Measurements from ENCODE around the gene DPH1. TPM values are rescaled to one million over a fixed set of nuclear protein-coding genes. Genes with fewer than 3 reads are reported as not detected.
"Not testable (repeated sequence)": the region's sequence is repeated elsewhere in the genome, so short reads cannot be mapped to it uniquely, and the experiment has no call there.

DPH1 gene
- 10 to 100 TPM; 38.6 to 53.0 (median 47.0) TPM for polyA plus RNA-seq (ENCODE audit: insufficient read length in 4 of 4)

DNA sequence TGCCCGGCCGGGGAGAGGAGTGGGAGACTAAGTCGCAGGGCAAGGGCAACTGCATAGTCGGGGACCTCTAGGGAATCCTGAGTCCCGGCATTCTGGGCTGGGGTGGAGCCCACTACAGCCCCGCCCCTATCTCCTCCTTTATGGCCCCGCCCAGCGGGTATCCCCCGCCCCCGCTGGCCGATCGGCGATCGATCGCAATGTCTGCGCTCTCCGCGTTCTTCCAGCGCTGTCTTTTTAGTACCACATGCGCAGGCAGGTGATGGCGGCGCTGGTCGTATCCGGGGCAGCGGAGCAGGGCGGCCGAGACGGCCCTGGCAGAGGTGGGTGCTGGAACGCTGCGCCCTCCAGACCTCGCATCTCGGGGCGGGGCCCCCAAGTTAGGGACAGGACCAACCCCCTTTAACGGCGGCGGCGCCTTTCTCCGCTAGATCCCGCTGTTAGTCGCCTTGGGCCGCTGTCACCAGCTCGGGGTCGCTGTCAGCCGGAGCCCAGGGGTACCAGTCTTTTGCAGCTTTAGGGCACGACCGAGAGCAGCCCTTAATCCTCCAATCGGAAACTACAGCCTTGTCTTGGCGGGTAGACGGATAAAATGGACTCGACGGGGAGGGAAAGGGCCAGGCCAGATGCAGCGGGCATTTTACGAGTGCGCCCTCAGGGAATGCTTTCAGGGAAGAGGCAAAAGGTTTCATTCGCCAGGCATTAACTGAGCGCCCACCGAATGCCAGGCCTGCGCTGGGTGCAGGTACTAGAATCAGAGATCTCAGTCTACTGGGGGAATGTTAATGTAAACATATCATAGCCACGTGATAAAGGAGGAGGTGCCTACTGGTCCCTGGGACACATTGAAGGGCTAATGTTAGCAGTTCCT, at the start of gene DPH1:
Gene DPH1, plus strand, starts transcription at position 243 of the 868 bp plus-strand sequence. Its CDS starts 17 bp downstream, at position 260.
- peak in 2 of 4 donors; percentile 58 to 65 for DNase-seq (ENCODE audit: low read depth in 4 of 4, low spot score in 3 of 4)

DNA sequence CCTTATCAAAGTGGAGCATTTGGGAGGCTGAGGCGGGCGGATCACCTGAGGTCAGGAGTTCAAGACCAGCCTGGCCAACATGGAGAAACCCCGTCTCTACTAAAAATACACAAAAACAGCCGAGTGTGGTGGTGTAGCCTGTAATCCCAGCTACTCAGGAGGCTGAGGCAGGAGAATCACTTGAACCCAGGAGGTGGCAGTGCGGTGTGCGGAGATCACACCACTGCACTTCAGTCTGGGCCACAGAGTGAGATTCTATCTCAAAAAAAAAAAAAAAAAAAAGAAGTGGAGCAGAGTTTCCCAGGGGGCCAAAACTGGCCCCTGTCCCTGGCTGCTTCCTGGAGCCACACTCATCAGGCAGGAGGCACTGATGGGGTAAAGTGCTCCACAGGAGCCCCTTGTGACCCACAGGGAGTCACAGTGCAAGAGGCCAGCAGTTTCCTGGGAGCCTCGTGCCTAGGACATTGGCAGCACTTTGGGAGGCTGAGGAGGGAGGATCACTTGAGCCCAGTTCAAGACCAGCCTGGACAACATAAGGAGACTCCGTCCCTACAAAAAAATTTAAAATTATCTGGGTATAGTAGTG, 49.2 kb upstream of the DPH1 start:
- no peak for DNase-seq (ENCODE audit: low read depth in 4 of 4, low spot score in 3 of 4)

DNA sequence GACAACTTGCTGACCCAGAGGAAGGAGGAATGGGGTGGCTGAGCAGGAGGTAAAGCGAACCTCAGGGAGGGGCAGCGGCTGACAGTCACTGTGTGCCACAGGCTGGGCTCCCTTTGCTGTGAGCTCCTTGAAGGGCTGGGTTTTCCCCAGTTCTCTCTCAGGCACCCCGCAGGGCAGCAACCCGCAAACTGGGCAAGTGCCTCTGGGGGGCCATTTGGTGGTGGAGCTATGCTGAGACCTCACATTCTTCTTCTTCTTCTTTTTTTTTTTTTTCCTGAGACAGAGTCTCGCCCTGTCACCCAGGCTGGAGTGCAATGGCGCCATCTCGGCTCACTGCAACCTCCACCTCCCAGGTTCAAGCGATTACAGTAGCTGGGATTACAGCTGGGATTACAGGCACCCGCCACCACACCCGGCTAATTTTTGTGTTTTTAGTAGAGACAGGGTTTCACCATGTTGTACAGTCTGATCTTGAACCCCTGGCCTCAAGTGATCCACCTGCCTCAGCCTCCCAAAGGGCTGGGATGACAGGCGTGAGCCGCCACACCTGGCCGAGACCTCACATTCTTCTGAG, 47.1 kb upstream of the DPH1 start:
- DNase-seq (ENCODE audit: low read depth in 4 of 4, low spot score in 3 of 4) = not testable (repeated sequence)

DNA sequence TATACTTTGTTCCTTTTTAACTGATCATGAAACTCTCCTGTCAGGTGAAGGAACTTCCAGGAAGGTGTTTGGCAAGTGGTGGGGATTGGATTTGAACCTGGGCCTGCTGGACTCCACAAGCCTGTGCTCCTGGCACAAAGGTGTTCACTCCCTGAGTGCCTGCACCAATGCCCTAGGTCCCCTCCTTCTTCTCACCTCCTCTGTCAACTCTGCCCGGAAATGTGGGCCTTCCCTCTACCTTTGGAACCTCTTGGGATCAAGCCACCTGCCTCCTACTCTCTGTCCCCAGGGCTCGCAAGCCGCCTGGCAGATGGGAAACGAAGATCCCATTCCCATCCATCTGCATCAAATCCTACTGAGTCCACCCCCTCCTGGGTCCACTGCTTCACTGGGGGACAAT, 44.9 kb upstream of the DPH1 start:
- DNase-seq (ENCODE audit: low read depth in 4 of 4, low spot score in 3 of 4) = no peak

DNA sequence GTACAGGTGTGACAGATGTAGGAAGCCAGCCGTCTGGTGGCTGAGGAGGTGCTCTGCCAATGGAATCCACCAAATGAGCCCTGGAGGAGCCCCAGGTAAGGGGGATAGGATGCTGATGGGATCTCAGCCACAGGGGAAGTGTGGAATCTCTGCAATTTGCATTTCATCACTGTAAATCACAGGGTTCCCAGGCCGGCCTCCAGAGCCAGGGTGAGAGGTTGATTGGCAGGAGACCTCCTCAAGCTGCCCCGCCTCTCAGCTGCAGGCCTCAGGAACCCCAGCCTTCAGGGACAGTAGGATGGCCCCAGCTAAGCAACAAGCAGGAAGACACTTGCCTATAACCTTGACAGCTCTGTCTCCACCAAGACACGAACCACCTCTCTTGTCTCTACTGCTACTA, 44.3 kb upstream of the DPH1 start:
- DNase-seq (ENCODE audit: low read depth in 4 of 4, low spot score in 3 of 4) = no peak

DNA sequence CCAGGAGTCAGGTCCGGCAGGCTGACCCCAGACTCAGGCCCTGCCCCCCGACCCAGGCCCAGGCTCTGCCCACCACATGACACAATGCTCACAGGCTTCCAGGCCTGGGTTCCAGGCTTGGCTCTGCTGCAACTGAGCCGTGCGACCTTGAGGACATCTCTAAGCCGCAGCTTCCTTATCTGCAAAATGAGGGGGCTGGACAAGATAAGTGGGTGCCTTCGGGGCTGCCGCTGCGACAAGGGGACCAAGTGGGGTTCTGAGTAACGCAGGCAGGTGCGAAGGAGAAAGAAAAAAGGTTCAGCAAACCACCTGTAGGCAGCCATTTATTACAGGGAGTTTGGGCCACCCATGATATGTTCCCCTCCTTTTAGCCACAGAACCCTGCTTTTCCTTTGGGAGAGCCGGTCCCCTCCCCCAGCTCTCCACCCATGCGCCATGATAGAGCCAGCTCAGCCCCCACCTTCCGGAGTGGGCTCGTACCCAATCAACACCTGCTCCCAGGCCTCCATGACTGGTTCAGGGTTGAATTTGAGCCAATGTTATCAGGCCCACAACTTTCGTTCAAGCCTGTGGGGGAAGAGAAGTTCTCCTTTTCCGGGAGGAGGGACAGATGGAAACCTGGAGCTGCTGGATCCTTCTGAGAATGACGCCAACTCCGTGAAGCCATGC, 43.0 kb upstream of the DPH1 start:
- no peak for DNase-seq (ENCODE audit: low read depth in 4 of 4, low spot score in 3 of 4)

DNA sequence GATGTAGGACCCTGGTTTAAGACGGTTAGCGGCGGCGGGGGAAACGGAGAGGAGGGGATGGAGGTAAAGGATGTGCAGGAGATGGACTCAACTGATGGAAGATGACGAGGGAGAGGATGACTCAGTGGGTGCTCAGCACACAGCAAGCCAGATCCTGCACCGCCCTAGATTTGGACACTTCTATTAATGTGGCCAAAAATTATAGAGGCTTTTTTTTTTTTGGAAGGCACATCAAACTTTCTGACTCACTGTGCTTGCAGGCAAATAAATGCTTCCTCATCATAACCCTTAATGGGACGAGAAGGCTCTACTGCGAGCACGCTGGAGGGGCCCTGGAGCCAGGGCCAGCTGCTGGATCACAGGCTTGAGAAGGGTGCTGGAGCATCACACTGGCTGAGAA, 40.8 kb upstream of the DPH1 start:
- no peak for DNase-seq (ENCODE audit: low read depth in 4 of 4, low spot score in 3 of 4)

DNA sequence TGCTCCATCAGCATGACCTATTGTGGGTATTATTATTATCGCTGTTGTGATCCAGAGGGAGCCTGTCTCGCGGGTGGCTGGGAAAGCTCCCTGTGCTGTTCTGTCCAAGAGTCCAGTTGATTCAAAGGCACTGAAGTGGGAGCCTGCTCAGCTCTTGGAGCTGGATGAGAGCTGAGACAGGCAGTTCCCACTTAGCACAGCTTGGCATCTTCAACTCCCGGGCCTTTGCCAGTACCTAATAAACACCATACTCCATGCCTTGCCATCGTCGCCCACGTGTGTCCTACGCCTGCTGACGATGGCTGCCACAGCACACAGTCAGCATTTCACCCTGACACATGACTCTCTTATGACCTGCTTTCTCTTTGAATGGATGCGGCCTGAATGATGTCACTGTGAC, 37.4 kb upstream of the DPH1 start:
- no peak for DNase-seq (ENCODE audit: low read depth in 4 of 4, low spot score in 3 of 4)

DNA sequence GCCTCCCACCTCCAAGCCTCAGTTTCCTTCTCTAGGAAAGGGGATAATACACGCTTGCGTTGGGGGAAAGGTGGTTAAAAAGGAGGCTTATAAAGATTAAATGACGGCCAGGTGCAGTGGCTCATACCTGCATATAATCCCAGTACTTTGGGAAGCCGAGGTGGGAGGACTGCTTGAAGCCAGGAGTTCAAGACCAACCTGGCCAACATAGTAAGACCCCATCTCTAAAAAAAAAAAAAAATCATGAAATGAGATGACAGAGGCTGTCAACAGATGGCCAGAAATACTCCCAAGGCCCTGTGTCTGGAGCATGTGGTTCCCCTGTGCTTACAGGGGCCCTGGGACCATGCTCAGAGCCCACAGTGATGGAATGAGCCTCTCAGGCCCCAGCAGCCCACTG, 35.2 kb upstream of the DPH1 start:
- no peak for DNase-seq (ENCODE audit: low read depth in 4 of 4, low spot score in 3 of 4)

DNA sequence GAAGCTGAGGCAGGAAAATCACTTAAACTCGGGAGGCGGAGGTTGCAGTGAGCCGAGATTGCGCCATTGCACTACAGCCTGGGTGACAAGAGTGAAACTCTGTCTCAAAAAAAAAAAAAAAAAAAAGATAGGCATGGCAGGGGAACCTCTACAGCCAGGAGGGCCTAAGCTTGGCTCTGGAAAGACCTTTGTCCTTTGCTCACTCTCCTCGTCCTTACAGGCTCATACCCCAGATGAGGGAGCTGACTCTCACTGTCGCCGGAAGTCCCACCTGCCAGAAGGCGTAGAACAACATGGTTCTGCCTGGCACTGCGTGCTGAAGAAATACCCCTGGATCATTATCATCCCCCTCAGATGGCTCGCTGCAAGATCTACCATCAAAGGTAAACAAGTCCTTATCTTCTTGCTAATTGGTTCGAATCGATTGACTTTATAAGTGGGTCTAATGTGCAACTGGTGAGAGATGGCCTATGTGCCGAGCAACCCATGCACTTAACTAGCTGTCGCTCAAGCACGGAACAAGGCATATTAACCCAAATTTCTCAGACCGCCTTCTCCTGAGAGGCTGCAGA, 34.5 kb upstream of the DPH1 start:
- no peak for DNase-seq (ENCODE audit: low read depth in 4 of 4, low spot score in 3 of 4)

DNA sequence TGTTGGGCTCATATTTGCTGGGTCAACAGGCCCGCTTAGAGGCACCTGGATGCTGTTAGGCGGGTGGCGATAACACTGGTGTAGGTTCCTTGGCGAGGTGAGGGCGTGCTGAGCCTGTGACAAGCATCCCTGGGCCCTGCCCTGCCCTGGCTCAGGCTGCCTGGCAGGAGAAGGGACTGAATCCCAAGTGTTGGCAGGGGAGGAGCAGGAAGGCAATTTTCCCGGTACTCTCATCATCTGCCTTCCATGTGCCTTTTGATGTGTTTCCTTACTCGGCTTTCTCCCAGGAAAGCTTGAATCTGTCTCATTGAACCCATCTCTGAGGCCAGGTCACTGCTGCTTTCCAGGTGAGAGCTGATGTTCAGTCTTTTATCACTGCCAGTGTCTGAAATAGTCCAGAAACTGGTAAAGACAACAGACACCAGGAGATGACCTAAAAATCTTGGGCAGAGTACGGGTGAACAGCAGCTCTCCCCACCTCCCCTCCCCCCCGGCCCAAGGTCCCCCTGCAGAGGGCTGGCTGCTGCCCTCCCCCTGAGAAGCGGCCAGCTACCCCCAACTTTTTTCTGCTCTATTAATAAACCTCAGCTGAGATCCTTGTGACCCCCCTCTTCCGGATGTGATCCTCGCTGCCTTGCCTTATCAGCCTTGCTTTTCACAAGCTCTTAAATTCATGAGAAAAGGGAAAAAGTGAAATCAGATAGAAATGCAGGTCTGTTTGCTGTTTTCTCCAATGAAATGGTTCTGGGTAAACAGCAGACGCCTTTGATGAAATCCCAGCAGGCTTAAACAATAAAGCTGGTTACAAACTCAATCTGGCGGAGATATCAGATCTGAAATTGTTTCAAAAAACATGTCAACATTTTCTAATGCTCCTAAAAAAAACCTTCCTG, 33.8 kb upstream of the DPH1 start:
- DNase-seq (ENCODE audit: low read depth in 4 of 4, low spot score in 3 of 4) = no peak

DNA sequence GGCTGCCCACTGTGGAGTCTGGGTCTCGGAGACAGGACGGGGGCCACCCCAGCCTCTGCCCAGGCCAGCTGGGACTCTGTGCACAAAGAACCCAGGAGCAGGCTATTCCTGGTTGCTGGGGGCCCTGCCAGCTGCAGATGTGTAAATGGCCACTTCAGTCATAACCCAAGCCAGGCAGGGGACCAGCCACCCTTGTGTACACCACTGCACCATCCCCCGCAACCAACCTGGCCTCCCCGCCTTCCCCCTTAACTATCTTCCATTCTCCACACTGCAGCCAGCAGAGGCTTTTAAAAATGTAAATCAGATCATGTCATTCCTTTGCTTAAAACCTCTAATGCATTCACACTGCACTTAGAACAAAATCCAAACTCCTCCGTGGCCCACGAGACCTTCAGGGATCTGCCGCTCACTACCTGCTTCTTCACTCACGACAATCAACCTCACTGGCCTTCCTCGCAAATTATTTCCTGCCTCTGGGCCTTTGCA, 33.1 kb upstream of the DPH1 start:
- no peak for DNase-seq (ENCODE audit: low read depth in 4 of 4, low spot score in 3 of 4)

DNA sequence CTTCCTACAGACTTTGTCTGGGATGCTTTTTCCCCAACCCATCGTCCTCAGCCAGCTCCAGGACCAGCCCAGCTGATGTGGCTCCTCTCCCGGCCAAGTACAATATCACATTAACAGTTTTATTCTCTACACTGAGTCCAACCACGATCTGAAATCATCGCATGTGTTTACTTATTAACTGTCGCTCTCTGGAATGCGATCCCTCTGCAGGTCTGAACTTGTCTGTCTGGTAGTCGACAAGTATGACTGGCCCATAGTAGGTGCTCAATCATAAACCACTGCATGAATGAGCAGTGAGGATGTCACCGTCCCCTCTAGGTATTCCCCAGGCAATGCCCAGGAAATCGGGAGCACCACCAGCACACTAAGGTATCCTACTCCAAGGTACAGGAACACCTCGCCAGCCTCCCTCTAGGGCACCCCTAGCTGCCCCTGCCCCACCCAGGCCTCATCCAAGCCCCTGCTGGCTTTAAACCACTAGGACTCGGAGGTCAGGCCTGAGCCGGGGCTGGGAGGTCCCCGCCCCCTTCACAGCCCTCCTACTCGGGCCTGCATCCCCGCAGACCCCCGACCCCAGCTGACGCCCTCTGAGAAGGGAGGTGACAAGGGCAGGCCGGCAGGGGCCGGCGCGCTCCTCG, 32.5 kb upstream of the DPH1 start:
- peak in 1 of 4 donors; percentile 34 for DNase-seq (ENCODE audit: low read depth in 4 of 4, low spot score in 3 of 4)

DNA sequence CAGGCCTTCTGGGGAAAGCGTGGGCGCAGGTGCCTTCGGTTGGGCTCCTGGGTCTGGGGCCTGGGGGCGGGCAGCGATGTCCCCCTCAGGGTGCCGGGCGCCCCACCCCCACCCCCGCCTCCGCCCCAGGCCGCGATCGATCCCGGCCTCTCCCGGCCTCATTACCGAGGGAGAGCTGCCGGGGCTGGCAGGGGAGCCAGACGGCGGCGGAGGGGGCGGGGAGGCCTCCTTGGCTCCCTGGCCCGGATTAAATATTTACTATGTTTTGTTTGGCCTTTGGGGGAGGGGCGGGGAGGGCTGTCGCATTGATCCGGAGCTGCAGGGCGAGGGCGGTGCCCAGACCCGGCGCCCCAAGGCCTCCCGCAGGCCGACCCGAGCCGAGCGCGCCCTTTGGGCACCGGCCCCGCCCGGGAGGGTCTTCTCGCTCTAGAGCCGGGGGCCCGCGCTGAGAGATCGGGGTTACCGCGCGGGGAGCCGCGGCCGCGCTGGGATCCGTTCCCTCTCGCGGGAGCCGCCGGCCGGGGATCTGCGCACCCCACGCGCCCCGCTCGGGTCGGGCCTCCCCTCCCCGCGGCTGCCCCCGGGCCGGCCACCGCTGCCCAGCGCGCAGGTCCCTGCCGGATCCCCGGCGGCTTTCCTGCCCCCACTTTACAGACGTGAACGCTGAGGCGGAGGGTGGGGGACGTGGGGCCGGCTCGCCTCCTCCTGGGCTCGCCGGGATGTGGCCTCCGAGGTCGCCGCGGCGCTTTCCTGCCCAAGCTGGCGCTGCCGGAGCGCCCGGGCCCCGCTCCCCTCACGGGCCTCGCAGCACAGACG, 31.8 kb upstream of the DPH1 start:
- DNase-seq (ENCODE audit: low read depth in 4 of 4, low spot score in 3 of 4) = no peak

DNA sequence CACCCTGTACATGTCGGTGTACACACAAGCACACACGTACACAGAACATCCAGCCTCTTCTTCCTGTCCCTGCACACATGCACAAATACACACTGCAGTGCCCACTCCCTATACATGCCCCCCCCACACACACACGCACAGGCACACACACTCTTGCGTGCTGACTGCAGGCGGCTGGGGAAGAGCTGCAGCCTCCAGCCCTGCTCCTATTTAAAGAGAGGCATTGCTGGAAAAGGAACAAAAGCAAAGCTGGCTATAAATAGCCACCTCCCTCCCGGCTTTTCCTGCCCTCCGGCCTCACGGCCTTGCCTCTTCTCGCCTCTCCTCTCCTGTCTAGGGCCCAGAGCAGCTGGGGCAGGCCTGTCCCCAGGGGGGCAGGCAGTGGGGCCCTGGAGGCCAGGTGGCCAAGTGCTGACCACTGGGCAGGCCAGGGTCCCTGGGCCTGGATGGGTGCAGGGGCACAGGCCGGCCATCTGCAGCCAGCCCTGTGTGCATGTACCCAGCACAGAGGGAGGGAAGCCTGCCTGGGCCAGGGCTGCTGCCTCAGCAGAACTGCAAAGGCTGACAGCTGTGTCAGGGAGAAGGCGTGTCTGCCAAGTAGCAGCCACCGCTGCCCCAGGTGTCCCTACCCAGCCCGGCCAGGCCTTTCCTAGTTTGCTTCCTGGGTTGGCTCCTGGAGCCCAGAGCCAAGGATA, 30.2 kb upstream of the DPH1 start:
- DNase-seq (ENCODE audit: low read depth in 4 of 4, low spot score in 3 of 4) = peak in 1 of 4 donors; percentile 36

DNA sequence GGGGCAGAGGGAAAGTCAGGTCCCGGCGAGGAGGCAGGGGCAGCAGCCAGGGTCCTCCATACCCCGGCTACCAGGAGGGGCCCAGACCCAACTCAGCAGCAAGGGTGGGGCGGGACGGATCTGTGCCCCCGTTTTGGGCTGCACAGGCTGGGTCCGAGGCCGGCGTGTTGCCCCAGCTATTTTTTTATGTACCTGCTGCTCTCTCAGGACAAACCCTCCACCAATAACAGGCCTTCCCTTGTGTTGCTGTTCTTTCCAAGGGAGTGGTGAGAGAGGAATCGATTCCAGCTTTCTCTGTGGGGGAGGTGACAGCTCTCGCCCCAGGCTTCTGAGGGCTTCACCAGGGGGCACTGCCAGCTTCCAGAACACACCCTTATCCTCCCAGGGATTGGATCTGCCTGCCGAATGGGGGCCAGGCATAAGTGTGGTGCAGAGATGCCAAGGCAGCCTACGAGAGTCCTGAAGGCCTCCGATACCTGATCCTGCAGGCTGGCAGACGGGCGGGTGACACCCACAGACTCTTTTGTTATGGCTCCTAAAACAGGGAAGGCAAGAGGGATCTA, 27.1 kb upstream of the DPH1 start:
- DNase-seq (ENCODE audit: low read depth in 4 of 4, low spot score in 3 of 4) = no peak

DNA sequence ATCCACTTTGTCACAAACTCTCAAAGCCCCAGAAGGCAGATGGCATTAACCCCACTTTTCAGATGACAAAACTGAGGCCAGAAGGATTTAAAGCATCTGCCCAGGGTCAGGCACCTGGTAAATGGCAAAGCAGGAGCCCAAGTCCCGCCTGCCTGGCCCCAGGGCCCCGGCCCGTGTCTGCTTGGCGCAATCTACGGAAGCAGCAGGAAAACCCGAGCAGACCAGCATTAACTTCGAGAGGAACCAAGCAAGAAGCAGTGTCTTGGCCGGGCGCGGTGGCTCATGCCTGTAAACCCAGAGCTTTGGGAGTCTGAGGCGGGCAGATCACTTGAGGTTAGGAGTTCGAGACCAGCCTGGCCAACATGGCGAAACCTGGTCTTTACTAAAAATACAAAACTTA, 26.4 kb upstream of the DPH1 start:
- DNase-seq (ENCODE audit: low read depth in 4 of 4, low spot score in 3 of 4) = no peak
